ENCODE measurements around the gene CYP4F22. TPM values are rescaled to one million over a fixed set of nuclear protein-coding genes. Genes with fewer than 3 reads are reported as not detected.

The CYP4F22 gene
- total RNA-seq, 1 donor from 2014 or later, result not detected

- Mint-ChIP-seq H3K36me3 (ENCODE audit: low read depth) (no peaks in the 10 kb centered on the region), H3K4me1 (ENCODE audit: low read depth) (peaks cover 32% of the 10 kb centered on the region), H3K9me3 (no peaks in the 10 kb centered on the region), H3K4me3 (peak overlapping the region; percentile 80), H3K27ac (peak overlapping the region; percentile 72), H3K27me3 (ENCODE audit: insufficient read depth) (peaks cover 11% of the 10 kb centered on the region)
- intact Hi-C loops (cut with micrococcal nuclease), result loop anchor here (1.0 to 2.0 kb wide), 3 partner anchors 19 to 172 kb away; partner anchors contain the start of gene AKAP8
- peak; percentile 43 for DNase-seq (ENCODE audit: low spot score)
Observed at GRCh38 chr19:15551293-15552004, 43.1 kb downstream of the CYP4F22 start.

DNA sequence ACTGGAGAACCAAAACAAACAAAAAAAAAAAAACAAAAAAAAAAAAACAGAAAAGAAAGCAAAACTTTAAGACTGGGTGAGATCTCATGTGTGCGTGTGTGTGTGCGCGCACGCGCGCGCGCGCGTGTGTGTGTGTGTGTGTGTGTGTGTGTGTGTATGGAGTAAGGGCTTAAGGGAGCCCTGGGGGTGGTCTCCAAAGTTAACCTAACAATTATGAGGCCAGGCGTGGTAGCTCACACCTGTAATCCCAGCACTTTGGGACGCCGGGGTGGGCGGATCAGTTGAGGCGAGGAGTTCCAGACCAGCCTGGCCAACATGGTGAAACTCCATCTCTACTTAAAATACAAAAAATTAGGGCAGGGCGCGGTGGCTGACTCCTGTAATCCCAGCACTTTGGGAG lies 46.7 kb downstream of the CYP4F22 start:
- intact Hi-C loops (cut with micrococcal nuclease), result loop anchor here (1.0 to 5.0 kb wide), 4 partner anchors 43 to 430 kb away; a partner anchor contains a TSS
- no peak for DNase-seq (ENCODE audit: low spot score)

GRCh38 chr19:15555759-15556633 lies 47.7 kb downstream of the CYP4F22 start:
- intact Hi-C loops (cut with micrococcal nuclease), result loop anchor here (1.0 to 5.0 kb wide), 12 partner anchors 44 to 464 kb away; a partner anchor contains a TSS
- peaks cover 25% of the 10 kb centered on the region for H3K4me1 Mint-ChIP-seq (ENCODE audit: low read depth)
- H3K27ac Mint-ChIP-seq, result peak overlapping the region; percentile 83
- DNase-seq (ENCODE audit: low spot score), result peak; percentile 92
- H3K27me3 Mint-ChIP-seq (ENCODE audit: insufficient read depth), result peaks cover 9% of the 10 kb centered on the region
- no peaks in the 10 kb centered on the region for H3K36me3 Mint-ChIP-seq (ENCODE audit: low read depth)
- no peaks in the 10 kb centered on the region for H3K9me3 Mint-ChIP-seq
- peak overlapping the region; percentile 82 for H3K4me3 Mint-ChIP-seq

More for the DNA sequence above, 46.7 kb downstream of the CYP4F22 start:
- H3K27me3 Mint-ChIP-seq (ENCODE audit: insufficient read depth), result peaks cover 9% of the 10 kb centered on the region
- no peak overlapping the region for H3K27ac Mint-ChIP-seq
- H3K9me3 Mint-ChIP-seq, result no peaks in the 10 kb centered on the region
- H3K36me3 Mint-ChIP-seq (ENCODE audit: low read depth), result no peaks in the 10 kb centered on the region
- H3K4me3 Mint-ChIP-seq, result peak overlapping the region; percentile 55
- H3K4me1 Mint-ChIP-seq (ENCODE audit: low read depth), result peaks cover 34% of the 10 kb centered on the region

GRCh38 chr19:15556634-15557181 lies 48.4 kb downstream of the CYP4F22 start:
- Mint-ChIP-seq H3K4me3 (peak overlapping the region; percentile 82), H3K27me3 (ENCODE audit: insufficient read depth) (peaks cover 9% of the 10 kb centered on the region), H3K27ac (peak overlapping the region; percentile 83), H3K36me3 (ENCODE audit: low read depth) (no peaks in the 10 kb centered on the region), H3K9me3 (no peaks in the 10 kb centered on the region), H3K4me1 (ENCODE audit: low read depth) (peaks cover 22% of the 10 kb centered on the region)
- intact Hi-C loops (cut with micrococcal nuclease), result loop anchor here (1.0 to 5.0 kb wide), 9 partner anchors 44 to 464 kb away; no protein-coding TSS in a partner anchor
- no peak for DNase-seq (ENCODE audit: low spot score)

- no peak for DNase-seq (ENCODE audit: low spot score)
- peaks cover 9% of the 10 kb centered on the region for H3K27me3 Mint-ChIP-seq (ENCODE audit: insufficient read depth)
- H3K9me3 Mint-ChIP-seq, result no peaks in the 10 kb centered on the region
- no peak overlapping the region for H3K4me3 Mint-ChIP-seq
- peaks cover 22% of the 10 kb centered on the region for H3K4me1 Mint-ChIP-seq (ENCODE audit: low read depth)
- peak overlapping the region; percentile 48 for H3K27ac Mint-ChIP-seq
- no peaks in the 10 kb centered on the region for H3K36me3 Mint-ChIP-seq (ENCODE audit: low read depth)
- intact Hi-C loops (cut with micrococcal nuclease), result loop anchor here (5.0 kb wide), 1 partner anchor 45 kb away; no protein-coding TSS in a partner anchor
Observed at GRCh38 chr19:15557223-15557622, 48.9 kb downstream of the CYP4F22 start.

DNA sequence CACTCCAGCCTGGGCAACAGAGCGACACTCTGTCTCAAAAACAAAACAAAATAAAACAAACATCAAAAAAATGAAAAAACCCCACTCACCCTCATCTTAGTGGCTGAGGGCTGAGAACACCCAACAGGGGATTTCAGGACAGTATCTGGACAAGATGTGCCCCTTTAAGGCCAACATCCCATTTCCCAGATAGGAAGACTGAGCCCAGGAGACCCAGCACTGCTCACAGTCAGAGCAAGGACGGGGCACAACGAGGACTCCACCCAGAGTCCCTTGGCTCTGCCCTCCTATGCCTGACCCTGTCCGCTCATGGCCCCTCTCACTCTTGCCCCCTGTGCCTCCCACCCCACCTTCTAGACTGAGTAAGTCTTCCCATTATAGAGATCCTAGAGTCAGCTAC lies 53.8 kb downstream of the CYP4F22 start:
- DNase-seq (ENCODE audit: low spot score), result no peak
- intact Hi-C loops (cut with micrococcal nuclease), result no loop called here
- Mint-ChIP-seq H3K9me3 (no peaks in the 10 kb centered on the region), H3K27me3 (ENCODE audit: insufficient read depth) (peaks cover 6% of the 10 kb centered on the region), H3K4me3 (no peak overlapping the region), H3K36me3 (ENCODE audit: low read depth) (no peaks in the 10 kb centered on the region), H3K27ac (no peak overlapping the region), H3K4me1 (ENCODE audit: low read depth) (no peaks in the 10 kb centered on the region)

- intact Hi-C loops (cut with micrococcal nuclease), result no loop called here
- DNase-seq (ENCODE audit: low spot score), result no peak
- H3K27me3 Mint-ChIP-seq (ENCODE audit: insufficient read depth), result peaks cover 6% of the 10 kb centered on the region
- no peaks in the 10 kb centered on the region for H3K9me3 Mint-ChIP-seq
- no peaks in the 10 kb centered on the region for H3K4me1 Mint-ChIP-seq (ENCODE audit: low read depth)
- H3K36me3 Mint-ChIP-seq (ENCODE audit: low read depth), result no peaks in the 10 kb centered on the region
- H3K27ac Mint-ChIP-seq, result no peak overlapping the region
- no peak overlapping the region for H3K4me3 Mint-ChIP-seq
Observed at GRCh38 chr19:15562861-15563260, 54.5 kb downstream of the CYP4F22 start.

- Mint-ChIP-seq H3K4me3 (no peak overlapping the region), H3K27me3 (ENCODE audit: insufficient read depth) (peaks cover 3% of the 10 kb centered on the region), H3K27ac (no peak overlapping the region), H3K4me1 (ENCODE audit: low read depth) (no peaks in the 10 kb centered on the region), H3K36me3 (ENCODE audit: low read depth) (no peaks in the 10 kb centered on the region), H3K9me3 (no peaks in the 10 kb centered on the region)
- intact Hi-C loops (cut with micrococcal nuclease), result no loop called here
- DNase-seq (ENCODE audit: low spot score), result no peak
Observed at GRCh38 chr19:15563325-15563794, 55.0 kb downstream of the CYP4F22 start.

DNA sequence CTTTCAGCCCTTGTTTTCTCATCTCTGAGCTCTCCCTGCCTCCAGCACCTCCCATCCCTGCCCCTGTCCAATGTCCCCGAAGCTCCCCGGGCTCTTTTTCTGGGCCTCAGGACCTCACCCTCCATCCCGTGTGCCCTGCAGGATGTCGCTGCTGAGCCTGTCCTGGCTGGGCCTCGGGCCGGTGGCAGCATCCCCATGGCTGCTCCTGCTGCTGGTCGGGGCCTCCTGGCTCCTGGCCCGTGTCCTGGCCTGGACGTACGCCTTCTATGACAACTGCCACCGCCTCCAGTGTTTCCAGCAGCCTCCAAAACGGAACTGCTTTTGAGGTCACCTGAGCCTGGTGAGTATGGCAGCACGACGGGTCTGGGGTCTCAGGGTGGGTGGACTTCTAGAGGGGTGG lies 55.6 kb downstream of the CYP4F22 start:
- intact Hi-C loops (cut with micrococcal nuclease), result no loop called here
- Mint-ChIP-seq H3K4me3 (no peak overlapping the region), H3K27ac (no peak overlapping the region), H3K36me3 (ENCODE audit: low read depth) (no peaks in the 10 kb centered on the region), H3K4me1 (ENCODE audit: low read depth) (no peaks in the 10 kb centered on the region), H3K9me3 (no peaks in the 10 kb centered on the region), H3K27me3 (ENCODE audit: insufficient read depth) (peaks cover 3% of the 10 kb centered on the region)
- no peak for DNase-seq (ENCODE audit: low spot score)

GRCh38 chr19:15564534-15565168 lies 56.3 kb downstream of the CYP4F22 start:
- no peak overlapping the region for H3K4me3 Mint-ChIP-seq
- no peaks in the 10 kb centered on the region for H3K4me1 Mint-ChIP-seq (ENCODE audit: low read depth)
- H3K27me3 Mint-ChIP-seq (ENCODE audit: insufficient read depth), result peaks cover 6% of the 10 kb centered on the region
- DNase-seq (ENCODE audit: low spot score), result no peak
- H3K27ac Mint-ChIP-seq, result no peak overlapping the region
- H3K9me3 Mint-ChIP-seq, result no peaks in the 10 kb centered on the region
- intact Hi-C loops (cut with micrococcal nuclease), result no loop called here
- H3K36me3 Mint-ChIP-seq (ENCODE audit: low read depth), result no peaks in the 10 kb centered on the region

GRCh38 chr19:15570420-15570819 lies 62.1 kb downstream of the CYP4F22 start:
- Mint-ChIP-seq H3K36me3 (ENCODE audit: low read depth) (no peaks in the 10 kb centered on the region), H3K4me3 (no peak overlapping the region), H3K27ac (no peak overlapping the region), H3K27me3 (ENCODE audit: insufficient read depth) (peaks cover 11% of the 10 kb centered on the region), H3K9me3 (no peaks in the 10 kb centered on the region), H3K4me1 (ENCODE audit: low read depth) (no peaks in the 10 kb centered on the region)
- intact Hi-C loops (cut with micrococcal nuclease), result no loop called here
- no peak for DNase-seq (ENCODE audit: low spot score)

- intact Hi-C loops (cut with micrococcal nuclease), result no loop called here
- DNase-seq (ENCODE audit: low spot score), result no peak
- peaks cover 4% of the 10 kb centered on the region for H3K27me3 Mint-ChIP-seq (ENCODE audit: insufficient read depth)
- no peak overlapping the region for H3K27ac Mint-ChIP-seq
- H3K4me1 Mint-ChIP-seq (ENCODE audit: low read depth), result no peaks in the 10 kb centered on the region
- H3K36me3 Mint-ChIP-seq (ENCODE audit: low read depth), result no peaks in the 10 kb centered on the region
- no peak overlapping the region for H3K4me3 Mint-ChIP-seq
- H3K9me3 Mint-ChIP-seq, result no peaks in the 10 kb centered on the region
Observed at GRCh38 chr19:15575406-15575805, 67.1 kb downstream of the CYP4F22 start.
